ENCODE measurements around the gene TNFRSF14. TPM values are rescaled to one million over a fixed set of nuclear protein-coding genes. Genes with fewer than 3 reads are reported as not detected.
"Not testable (repeated sequence)": the region's sequence is repeated elsewhere in the genome, so short reads cannot be mapped to it uniquely, and the experiment has no call there.

Gene TNFRSF14
- total RNA-seq, 1 experiment from 2014 or later: 4.5 TPM

DNA sequence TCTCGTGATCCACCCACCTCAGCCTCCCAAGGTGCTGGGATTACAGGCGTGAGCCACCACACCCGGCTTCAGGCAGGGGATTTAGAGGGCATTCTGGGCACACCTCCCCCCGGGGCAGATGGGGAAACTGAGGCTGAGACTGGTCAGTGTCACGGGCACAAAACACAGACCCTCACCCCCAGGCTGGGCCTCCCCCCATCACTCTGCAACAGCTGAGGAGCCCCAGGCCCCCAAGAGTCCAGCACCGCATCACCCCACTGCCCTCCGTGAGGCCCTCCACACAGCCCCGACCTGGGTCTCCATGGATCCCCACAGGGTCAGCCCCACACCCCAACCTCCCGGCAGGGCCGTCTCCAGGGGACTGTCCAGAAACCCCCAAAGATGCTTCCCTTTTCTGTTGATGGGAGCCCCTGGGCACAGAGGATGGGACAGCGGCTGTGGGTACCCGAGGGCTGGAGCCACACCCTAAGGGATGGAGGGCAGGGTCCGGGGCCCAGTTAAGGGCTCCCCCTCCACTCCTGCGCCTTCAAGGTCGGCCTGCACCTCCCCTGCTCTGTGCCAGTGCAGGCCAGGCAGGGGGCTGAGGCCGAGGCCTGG, 11.0 kb downstream of the TNFRSF14 start:
- Histone ChIP-seq H3K36me3 (no peaks in the 10 kb centered on the region), H3K27me3 (no peaks in the 10 kb centered on the region), H3K4me3 (no peak overlapping the region), H3K9me3 (no peaks in the 10 kb centered on the region)
- DNase-seq: no peak

DNA sequence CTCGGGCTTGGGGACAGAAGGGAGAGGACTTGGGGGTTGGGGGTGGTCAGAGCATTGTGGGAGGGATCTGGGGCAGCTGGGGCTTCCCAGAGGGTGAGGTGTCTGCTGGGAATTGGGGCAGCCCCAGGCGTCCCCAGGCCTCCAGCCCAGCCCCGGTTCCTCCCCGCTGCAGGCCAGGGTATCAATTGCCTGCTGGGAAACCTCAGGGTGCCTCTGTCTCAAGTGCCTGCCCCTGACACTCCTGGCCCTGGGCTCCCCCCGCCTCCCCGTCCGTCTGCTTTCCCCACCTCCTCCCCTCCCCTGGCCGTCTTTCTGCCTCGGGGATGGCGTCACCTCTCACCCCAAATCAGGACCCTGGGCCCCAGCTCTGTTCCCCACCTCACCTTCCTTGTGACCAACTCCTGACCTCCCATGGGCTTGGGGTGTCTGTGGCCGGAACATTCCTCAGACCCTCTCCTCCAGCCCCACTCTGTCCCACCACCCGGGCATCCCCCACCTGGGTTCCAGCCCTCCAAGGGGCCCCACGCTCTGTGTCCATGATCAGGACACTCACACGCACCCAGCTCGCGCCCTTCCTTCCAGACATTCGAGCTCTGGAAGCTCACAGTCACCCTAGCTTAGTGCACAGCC, 12.1 kb downstream of the TNFRSF14 start:
- not testable (repeated sequence) for DNase-seq, H3K4me3 ChIP-seq, H3K9me3 ChIP-seq, H3K36me3 ChIP-seq, H3K27me3 ChIP-seq

DNA sequence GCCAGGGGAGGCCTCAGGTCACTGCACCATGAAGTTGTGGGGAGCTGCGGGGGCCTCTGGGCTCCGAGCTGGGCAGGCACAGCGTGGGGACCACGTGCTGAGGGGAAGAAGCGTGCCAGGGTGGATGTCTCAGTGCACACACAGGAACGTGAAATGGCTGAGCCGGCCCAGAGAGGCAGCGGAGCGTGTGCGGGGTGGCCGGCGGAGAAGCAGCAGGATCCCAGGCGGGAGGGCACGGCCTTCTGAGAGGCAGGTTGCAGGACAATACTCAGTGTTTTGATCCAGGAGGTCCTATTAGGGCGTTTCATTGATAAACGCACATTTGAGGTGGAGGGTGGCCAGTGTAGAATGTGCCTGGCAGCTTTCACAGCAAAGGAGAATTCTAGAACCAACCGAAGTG, 12.9 kb downstream of the TNFRSF14 start:
- no peak for DNase-seq
- no peaks in the 10 kb centered on the region for H3K36me3 ChIP-seq
- H3K4me3 ChIP-seq: no peak overlapping the region
- no peaks in the 10 kb centered on the region; the same call in 1 of the 2 replicates for H3K9me3 ChIP-seq
- no peaks in the 10 kb centered on the region for H3K27me3 ChIP-seq

DNA sequence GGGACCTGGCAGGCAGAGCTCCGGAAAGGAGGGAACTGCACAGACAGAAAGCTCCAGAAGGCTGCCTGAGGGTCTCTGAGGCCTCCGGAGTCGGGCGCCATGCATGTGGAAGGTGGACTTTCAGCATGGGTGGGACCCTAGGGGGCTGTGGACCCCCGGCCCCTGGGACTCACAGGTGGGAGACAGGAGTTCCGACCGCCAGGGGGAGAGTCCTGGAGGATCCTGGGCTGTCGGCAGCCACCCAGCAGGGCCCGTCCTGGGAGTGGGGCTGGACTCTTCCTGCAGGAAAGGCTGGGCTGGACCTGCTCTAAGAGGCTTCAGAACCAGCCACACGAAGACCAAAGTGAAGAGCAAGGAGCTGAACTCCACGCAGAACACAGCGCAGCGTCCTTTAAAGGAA, 13.5 kb downstream of the TNFRSF14 start:
- H3K27me3 ChIP-seq, H3K9me3 ChIP-seq, H3K4me3 ChIP-seq, H3K36me3 ChIP-seq, DNase-seq: not testable (repeated sequence)

DNA sequence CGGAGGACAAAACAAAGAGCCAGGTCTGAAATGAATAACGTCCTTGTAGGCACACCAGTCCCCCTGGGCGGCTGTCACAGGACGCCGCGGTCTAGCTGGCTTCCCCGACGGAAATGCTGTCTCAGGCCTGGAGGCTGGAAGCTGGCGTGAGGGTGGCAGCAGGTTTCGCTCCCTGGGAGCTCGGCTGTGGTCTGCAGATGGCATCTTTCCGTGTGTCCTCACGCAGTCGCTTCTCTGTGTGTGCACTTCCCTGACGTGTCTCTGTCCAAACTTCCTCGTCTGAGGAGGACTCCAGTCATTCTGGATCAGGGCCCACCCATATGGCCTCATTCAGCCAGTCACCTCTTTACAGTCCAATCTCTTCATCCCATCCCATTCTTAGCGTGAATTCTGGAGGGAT, 14.2 kb downstream of the TNFRSF14 start:
- no peak overlapping the region for H3K4me3 ChIP-seq
- no peaks in the 10 kb centered on the region for H3K27me3 ChIP-seq
- H3K36me3 ChIP-seq: no peaks in the 10 kb centered on the region
- DNase-seq: no peak
- no peaks in the 10 kb centered on the region; the same call in 1 of the 2 replicates for H3K9me3 ChIP-seq

DNA sequence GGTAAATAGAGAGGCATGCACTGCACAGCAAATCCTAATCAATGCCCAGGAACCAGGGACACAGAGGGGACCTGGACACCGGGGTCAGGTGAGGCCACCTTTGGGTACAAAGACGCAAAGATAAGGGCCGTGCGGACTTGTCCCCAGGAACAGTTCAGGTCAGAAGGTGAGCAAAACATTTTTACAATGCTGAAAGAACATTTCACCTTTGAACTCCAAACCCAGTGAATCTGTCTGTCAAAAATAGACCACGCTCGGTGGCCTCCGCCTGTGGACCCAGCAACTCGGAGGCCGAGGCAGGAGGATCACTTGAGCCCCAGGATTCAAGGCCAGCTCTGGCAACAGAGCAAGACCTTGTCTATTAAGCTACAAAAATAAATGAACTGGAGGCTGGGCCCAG, 15.2 kb downstream of the TNFRSF14 start:
- no peaks in the 10 kb centered on the region; the same call in 1 of the 2 replicates for H3K9me3 ChIP-seq
- no peaks in the 10 kb centered on the region for H3K36me3 ChIP-seq
- no peak for DNase-seq
- H3K27me3 ChIP-seq: no peaks in the 10 kb centered on the region
- no peak overlapping the region for H3K4me3 ChIP-seq

DNA sequence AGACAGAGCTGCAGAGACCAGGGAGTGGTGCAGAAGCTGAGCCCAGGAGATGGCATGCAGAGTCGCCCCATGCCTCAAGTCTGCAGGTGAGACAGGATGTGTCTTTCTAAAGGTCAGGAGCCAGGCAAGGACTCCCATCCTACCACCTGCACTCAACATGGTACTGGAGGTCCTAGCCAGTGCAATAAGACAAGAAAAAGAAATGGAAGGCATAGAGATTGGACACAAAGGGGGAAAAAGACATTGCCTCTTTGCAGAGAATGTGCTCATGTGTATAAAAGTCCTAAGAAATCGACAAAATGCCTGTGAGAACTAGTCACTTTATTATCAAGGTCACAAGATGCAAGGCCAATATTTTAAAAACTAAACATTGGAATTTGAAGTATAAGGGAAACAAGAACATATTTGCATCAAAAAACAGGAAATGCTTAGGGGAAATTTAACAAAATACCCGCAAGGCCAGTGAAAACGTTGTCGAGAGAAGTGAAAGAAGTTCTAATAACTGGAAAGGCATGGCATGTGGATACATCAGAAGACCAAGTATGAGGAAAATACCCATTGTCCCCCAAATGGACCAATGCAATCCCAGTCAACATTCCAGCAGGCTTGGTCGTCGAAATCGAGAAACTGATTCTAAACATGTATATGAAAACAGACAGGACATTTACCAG, 17.2 kb downstream of the TNFRSF14 start:
- Histone ChIP-seq H3K9me3 (no peaks in the 10 kb centered on the region; the same call in 1 of the 2 replicates), H3K27me3 (no peaks in the 10 kb centered on the region), H3K36me3 (no peaks in the 10 kb centered on the region), H3K4me3 (no peak overlapping the region)
- DNase-seq: no peak

DNA sequence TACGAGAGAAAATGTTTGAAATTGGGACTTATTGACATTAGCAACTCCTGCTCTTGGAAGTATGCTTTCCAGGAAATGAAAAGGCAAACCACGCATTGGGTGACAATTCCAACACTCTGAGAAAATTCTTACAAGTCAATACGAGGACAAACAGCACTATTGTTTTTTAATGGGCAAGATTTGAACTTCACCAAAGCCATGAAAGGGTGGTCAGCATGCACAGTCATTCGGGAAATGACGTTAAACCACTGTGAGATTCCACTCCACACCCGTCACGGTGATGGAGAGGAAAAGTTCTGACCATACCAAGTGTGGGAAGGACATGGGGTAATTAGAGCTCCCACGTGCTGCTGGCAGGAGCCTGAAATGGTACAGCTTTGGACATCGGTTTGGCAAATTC, 18.2 kb downstream of the TNFRSF14 start:
- no peak for DNase-seq
- Histone ChIP-seq H3K9me3 (no peaks in the 10 kb centered on the region; the same call in 1 of the 2 replicates), H3K36me3 (no peaks in the 10 kb centered on the region), H3K27me3 (no peaks in the 10 kb centered on the region), H3K4me3 (no peak overlapping the region)

DNA sequence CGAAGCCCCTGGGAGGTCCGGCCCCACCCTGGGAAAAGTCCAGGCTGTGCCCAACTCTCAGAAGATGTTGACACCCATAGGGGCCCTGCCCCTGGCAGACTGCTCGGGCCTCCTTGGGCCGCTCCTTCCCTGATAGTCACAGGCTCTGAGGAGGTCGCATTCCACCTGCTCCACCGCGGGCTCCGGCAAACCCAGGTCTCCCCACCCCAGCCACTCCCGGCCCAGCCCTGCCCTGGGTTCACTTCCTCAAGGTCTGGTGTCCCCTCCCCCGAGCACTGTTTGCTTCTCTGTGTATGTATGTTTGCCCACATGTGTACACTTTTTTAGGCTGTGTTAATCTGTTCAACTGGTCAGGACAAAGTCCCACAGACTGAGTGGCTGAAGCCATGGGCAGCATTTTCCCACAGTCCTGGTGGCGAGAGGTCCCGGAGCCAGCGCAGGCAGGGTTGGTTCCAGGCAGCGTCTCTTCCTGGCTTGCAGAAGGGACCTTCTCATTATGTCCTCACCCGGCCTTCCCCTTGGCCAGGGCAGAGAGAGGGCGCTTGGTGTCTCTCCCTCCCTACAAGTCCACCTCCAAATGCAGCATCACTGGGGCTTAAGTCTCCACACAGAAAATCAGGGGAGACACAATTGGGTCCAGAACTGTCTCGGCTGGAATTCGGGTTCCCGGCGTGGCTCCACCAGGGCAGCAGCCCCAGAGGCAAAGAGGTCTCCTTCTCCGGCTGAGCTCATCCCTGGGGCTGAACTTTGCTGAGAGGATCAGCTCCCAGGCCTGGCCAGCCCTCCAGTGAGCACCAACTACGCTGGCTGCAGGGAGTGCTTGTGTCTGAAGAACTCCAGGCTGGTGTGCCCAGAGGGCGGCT, 19.9 kb downstream of the TNFRSF14 start:
- no peaks in the 10 kb centered on the region for H3K36me3 ChIP-seq
- H3K9me3 ChIP-seq: no peaks in the 10 kb centered on the region; the same call in 1 of the 2 replicates
- no peaks in the 10 kb centered on the region for H3K27me3 ChIP-seq
- H3K4me3 ChIP-seq: no peak overlapping the region
- DNase-seq: no peak

DNA sequence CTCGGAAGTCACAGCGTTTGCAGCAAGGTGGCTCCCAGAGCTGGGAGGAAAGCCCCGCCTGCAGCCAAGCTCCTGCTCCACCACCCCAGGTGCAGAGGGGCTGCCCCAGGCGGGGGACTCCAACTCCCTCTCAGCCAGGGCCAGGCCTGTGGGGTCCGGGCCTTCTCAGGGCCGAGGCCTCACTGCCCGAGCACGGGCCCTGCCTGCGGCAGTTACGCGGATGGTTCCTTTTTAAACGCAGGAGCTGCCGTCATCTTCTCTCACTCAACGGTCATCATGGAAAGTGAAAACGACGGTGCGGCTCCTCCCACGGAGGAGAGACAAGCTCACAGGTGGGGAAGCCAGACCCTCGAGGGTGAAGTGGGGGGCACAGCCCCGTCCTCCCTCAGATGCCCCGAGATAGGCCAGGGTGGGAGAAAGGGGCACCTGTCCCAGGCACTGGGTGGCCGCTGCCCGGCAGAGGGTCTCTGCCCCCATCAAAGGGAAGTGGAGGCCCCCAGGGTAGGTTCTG, 21.4 kb downstream of the TNFRSF14 start:
- not testable (repeated sequence) for H3K36me3 ChIP-seq, DNase-seq, H3K27me3 ChIP-seq, H3K9me3 ChIP-seq, H3K4me3 ChIP-seq

DNA sequence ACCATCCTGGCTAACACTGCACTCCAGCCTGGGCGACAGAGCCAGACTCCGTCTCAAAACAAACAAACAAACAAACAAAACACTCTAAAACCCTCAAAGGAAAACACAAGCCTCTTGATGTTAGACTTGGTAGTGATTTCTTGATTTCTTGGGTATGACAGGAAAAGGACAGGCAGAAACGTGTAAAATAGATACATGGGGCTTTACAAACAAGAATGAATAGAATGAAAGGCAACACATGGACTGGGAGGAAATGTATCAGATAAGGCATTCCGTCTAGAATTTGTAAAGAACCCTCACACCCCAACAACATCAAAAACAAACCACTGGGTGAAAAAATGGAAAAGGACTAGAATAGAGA, 22.6 kb downstream of the TNFRSF14 start:
- H3K9me3 ChIP-seq: no peaks in the 10 kb centered on the region
- H3K27me3 ChIP-seq: peaks cover 4% of the 10 kb centered on the region
- no peak for DNase-seq
- no peaks in the 10 kb centered on the region for H3K36me3 ChIP-seq
- H3K4me3 ChIP-seq: no peak overlapping the region

DNA sequence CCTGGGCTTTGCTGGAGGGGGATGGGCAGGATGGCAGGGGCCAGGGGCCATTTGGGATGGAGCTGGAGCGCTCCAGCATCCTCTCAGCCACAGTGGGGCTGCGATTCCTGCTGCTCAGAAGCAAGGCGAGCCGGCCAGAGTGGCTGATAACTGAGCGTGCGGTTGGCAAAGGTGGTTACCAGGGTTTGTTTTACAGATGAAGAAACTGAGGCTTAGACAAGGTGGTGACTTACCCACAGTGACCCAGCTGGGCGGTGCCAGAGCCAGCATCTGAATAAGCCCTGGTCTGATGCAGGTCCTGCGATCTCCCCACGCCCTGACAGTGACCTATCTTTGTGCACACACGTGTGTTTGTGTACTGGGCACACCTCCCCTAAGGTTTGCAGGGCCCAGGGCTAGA, 24.5 kb downstream of the TNFRSF14 start:
- no peaks in the 10 kb centered on the region for H3K9me3 ChIP-seq
- H3K27me3 ChIP-seq: peaks cover 6% of the 10 kb centered on the region
- DNase-seq: no peak
- H3K4me3 ChIP-seq: no peak overlapping the region
- H3K36me3 ChIP-seq: no peaks in the 10 kb centered on the region

DNA sequence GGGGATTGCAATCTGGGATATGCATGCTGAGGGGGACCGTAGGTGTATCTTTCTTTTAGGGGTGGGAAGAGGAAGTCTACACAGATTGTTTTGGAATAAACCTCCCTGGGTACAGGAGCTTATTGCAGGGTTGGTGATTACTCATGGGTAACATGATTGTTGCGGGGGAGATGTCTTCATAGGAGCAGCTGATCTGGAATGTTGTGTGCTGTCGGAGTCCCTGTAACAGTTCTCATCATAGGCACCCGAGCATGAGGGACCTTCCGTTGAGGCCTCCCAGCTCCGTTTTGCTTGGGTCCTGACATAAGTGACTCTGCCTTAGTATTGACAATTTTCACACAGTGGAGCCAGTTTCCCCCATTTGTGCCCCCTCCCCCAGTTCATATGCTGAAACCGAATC, 26.2 kb downstream of the TNFRSF14 start:
- Histone ChIP-seq H3K4me3 (no peak overlapping the region), H3K27me3 (peaks cover 6% of the 10 kb centered on the region), H3K36me3 (no peaks in the 10 kb centered on the region), H3K9me3 (no peaks in the 10 kb centered on the region)
- no peak for DNase-seq

DNA sequence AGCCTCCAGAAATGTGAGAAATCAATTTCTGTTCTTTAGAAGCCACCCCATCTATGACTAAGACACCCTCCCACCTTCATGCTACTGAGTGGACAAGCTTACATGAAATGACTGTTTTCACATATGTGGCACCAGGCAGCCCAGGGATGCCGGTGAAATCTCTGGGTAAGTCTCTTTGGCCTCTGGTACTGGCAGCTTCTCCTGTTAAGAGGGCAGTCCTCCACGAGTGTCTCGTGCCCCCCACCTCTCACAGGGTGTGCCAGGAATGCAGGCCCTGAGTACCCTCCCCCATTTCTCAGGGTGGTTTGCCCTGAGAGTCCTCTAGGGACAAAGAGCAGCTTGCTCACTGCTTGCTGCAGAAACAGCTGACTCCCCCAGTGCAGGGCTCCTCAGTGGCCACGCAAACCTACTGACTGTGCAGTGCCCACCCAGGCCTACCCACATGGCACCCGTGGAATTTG, 27.2 kb downstream of the TNFRSF14 start:
- no peaks in the 10 kb centered on the region for H3K9me3 ChIP-seq
- peaks cover 6% of the 10 kb centered on the region for H3K27me3 ChIP-seq
- DNase-seq: no peak
- no peak overlapping the region for H3K4me3 ChIP-seq
- no peaks in the 10 kb centered on the region for H3K36me3 ChIP-seq

DNA sequence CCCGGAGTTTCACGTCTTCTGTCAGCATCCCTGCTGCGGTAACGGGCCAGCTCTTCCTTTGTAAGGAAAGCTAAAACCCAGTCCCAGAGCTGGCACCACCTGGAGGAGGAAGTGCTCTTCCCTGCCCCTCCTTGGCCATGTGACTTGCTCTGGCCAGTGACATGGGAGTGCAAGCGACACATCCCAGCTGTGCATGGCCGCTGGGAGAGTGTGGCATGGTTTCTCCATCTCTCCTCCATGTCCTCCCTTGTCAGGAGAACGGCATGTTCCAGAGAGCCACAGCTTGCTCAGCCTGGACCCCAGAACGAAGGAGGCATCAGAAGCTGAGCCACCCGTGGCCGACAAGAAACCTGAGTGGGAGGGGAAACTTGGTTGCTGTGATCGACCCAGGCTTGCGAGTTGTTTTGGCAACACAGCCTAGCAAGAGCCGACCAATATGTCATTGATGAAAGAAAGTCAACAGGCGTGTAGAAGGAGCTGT, 27.7 kb downstream of the TNFRSF14 start:
- DNase-seq: no peak
- peaks cover 6% of the 10 kb centered on the region for H3K27me3 ChIP-seq
- H3K9me3 ChIP-seq: no peaks in the 10 kb centered on the region
- no peaks in the 10 kb centered on the region for H3K36me3 ChIP-seq
- no peak overlapping the region for H3K4me3 ChIP-seq

DNA sequence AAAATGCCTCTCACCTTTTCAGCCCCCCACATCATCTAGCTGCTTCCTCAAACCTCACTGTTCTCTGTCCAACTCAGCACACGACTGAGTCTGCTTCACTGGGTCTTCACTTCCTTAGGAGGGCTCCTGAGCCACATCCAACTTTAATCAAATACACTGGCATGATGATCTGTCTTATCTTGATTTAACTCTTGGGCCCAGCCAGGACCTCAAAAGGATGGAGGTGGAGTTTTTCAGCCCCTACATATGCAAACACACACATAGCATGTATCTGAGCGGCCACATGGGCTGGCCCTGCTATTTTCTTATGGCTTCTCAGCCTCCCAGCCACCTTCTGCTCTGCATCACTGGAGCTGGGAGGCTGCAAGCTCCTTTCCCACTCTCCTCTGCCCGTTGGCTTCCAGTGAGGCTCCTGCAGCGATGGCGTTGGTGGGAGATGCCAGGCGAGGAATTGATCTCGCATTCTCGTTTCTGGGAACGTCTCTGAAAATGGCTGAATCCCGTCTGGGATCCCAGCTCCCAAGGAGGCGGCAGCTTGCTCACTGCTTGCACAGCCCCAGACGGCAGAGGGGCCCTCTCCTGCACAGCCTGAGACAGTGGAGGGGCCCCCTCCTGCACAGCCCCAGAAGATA, 28.6 kb downstream of the TNFRSF14 start:
- Histone ChIP-seq H3K9me3 (no peaks in the 10 kb centered on the region), H3K36me3 (no peaks in the 10 kb centered on the region), H3K27me3 (peaks cover 6% of the 10 kb centered on the region), H3K4me3 (no peak overlapping the region)
- DNase-seq: no peak

All from MG63 (cell line).